Measurements from ENCODE around the gene ZFYVE19. TPM values are rescaled to one million over a fixed set of nuclear protein-coding genes. Genes with fewer than 3 reads are reported as not detected.

ZFYVE19 gene
- total RNA-seq, 2 experiments from 2014 or later: 22.8 to 29.3 TPM

DNA sequence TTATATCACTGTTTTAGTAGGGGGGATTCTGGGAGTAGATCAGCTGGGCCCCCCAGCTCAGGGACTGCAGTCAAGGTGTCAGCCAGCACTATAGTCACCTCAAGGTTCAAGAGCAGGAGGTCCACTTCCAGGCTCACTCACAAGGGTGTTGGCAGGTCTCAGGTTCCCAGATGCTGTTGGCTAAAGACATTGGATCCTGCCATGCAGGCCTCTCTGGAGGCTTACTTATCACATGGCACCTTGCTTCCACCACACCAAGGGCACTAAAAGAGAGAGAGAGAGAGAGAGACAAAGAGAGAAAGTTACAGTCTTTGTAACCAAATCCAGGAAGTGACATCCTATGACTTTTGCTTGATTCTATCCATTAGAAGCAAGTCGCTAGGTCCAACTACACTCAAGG is 29.1 kb downstream of the ZFYVE19 start:
- no peak overlapping the region for H3K27ac ChIP-seq (ENCODE audit: low read depth, low read length, poor library complexity, severe bottlenecking)
- BruUV-seq (replicated peaks): no TSS peak
- intact Hi-C loops (cut with micrococcal nuclease; ENCODE audit: unreplicated experiment): no loop called here
- no peak overlapping the region for H3K4me3 ChIP-seq (ENCODE audit: low read depth, low read length, poor library complexity, severe bottlenecking)
- no peaks in the 10 kb centered on the region for H3K36me3 ChIP-seq (ENCODE audit: insufficient read depth, low read length)
- no peaks in the 10 kb centered on the region for H4K20me1 ChIP-seq (ENCODE audit: insufficient read depth, low read length)
- H3K9me3 ChIP-seq (ENCODE audit: low read length): no peaks in the 10 kb centered on the region
- DNase-seq (ENCODE audit: low spot score): no peak
- H3K4me2 ChIP-seq (ENCODE audit: low read length): no peak overlapping the region
- TF ChIP-seq CTCF (conservative IDR thresholded peaks at IDR 0.05; ENCODE audit: low read length) (no peak), EZH2phosphoT487 (IDR thresholded peaks at IDR 0.05; ENCODE audit: borderline replicate concordance, low read depth, low read length) (no peak)
- H2AFZ ChIP-seq (ENCODE audit: low read length): no peak overlapping the region
- no peaks in the 10 kb centered on the region for H3K79me2 ChIP-seq (ENCODE audit: insufficient read depth, low read depth, low read length)
- no peaks in the 10 kb centered on the region for H3K9me2 ChIP-seq (ENCODE audit: insufficient read depth, low read length)
- no peaks in the 10 kb centered on the region for H3K4me1 ChIP-seq (ENCODE audit: insufficient read depth, low read length, poor library complexity, severe bottlenecking)
- CTCF ChIA-PET (ENCODE audit: unreplicated experiment): no interaction called here
- POLR2A ChIA-PET: no interaction called here

GRCh38 chr15:40838756-40839155 is 31.9 kb downstream of the ZFYVE19 start:
- Histone ChIP-seq H3K4me1 (ENCODE audit: insufficient read depth, low read length, poor library complexity, severe bottlenecking) (no peaks in the 10 kb centered on the region), H2AFZ (ENCODE audit: low read length) (no peak overlapping the region), H3K9me2 (ENCODE audit: insufficient read depth, low read length) (no peaks in the 10 kb centered on the region), H3K9me3 (ENCODE audit: low read length) (no peaks in the 10 kb centered on the region), H3K4me3 (ENCODE audit: low read depth, low read length, poor library complexity, severe bottlenecking) (no peak overlapping the region), H3K36me3 (ENCODE audit: insufficient read depth, low read length) (no peaks in the 10 kb centered on the region), H3K27ac (ENCODE audit: low read depth, low read length, poor library complexity, severe bottlenecking) (no peak overlapping the region), H3K79me2 (ENCODE audit: insufficient read depth, low read depth, low read length) (no peaks in the 10 kb centered on the region), H3K4me2 (ENCODE audit: low read length) (no peak overlapping the region), H4K20me1 (ENCODE audit: insufficient read depth, low read length) (no peaks in the 10 kb centered on the region)
- no TSS peak for BruUV-seq (replicated peaks)
- ChIA-PET POLR2A (no interaction called here), CTCF (ENCODE audit: unreplicated experiment) (no interaction called here)
- no peak for DNase-seq (ENCODE audit: low spot score)
- intact Hi-C loops (cut with micrococcal nuclease; ENCODE audit: unreplicated experiment): no loop called here
- TF ChIP-seq EZH2phosphoT487 (IDR thresholded peaks at IDR 0.05; ENCODE audit: borderline replicate concordance, low read depth, low read length) (no peak), CTCF (conservative IDR thresholded peaks at IDR 0.05; ENCODE audit: low read length) (no peak)

GRCh38 chr15:40841741-40842140 is 34.9 kb downstream of the ZFYVE19 start:
- Histone ChIP-seq H2AFZ (ENCODE audit: low read length) (no peak overlapping the region), H3K9me3 (ENCODE audit: low read length) (no peaks in the 10 kb centered on the region), H3K79me2 (ENCODE audit: insufficient read depth, low read depth, low read length) (no peaks in the 10 kb centered on the region), H3K4me3 (ENCODE audit: low read depth, low read length, poor library complexity, severe bottlenecking) (no peak overlapping the region), H3K36me3 (ENCODE audit: insufficient read depth, low read length) (no peaks in the 10 kb centered on the region), H3K9me2 (ENCODE audit: insufficient read depth, low read length) (no peaks in the 10 kb centered on the region), H3K4me2 (ENCODE audit: low read length) (no peak overlapping the region), H3K27ac (ENCODE audit: low read depth, low read length, poor library complexity, severe bottlenecking) (no peak overlapping the region), H4K20me1 (ENCODE audit: insufficient read depth, low read length) (no peaks in the 10 kb centered on the region), H3K4me1 (ENCODE audit: insufficient read depth, low read length, poor library complexity, severe bottlenecking) (peaks cover 12% of the 10 kb centered on the region)
- no TSS peak for BruUV-seq (replicated peaks)
- ChIA-PET POLR2A (no interaction called here), CTCF (ENCODE audit: unreplicated experiment) (no interaction called here)
- TF ChIP-seq EZH2phosphoT487 (IDR thresholded peaks at IDR 0.05; ENCODE audit: borderline replicate concordance, low read depth, low read length) (no peak), CTCF (conservative IDR thresholded peaks at IDR 0.05; ENCODE audit: low read length) (no peak)
- DNase-seq (ENCODE audit: low spot score): no peak
- intact Hi-C loops (cut with micrococcal nuclease; ENCODE audit: unreplicated experiment): no loop called here

All from OCI-LY7 (cell line).